ENCODE data around the gene ZNRF2.

- TF ChIP-seq CTCF (IDR thresholded peaks at IDR 0.05; ENCODE audit: insufficient read depth, low read length, poor library complexity, severe bottlenecking) (no peak), EZH2phosphoT487 (conservative IDR thresholded peaks at IDR 0.05; ENCODE audit: low read length) (no peak)
These were observed 94.7 kb downstream of the ZNRF2 start for GRCh38 chr7:30379131-30379530.

Measured in SU-DHL-6 (cell line).